Stimulated activated CD8-positive, alpha-beta memory T cell treated with anti-CD3 and anti-CD28 coated beads, Interleukin-4, amount 100 ng/mL, for 1 hour (primary cell): ENCODE data around the gene ATAT1.
A peak's percentile ranks its signal among the peaks of the same experiment; 100 is the strongest.

Source experiments
- DNase-seq, 2 donors: peaks; one replicate each; pipeline ENCODE4 v3.0.0-alpha.2; 2020; ENCODE audit warnings: low read depth in 2 of 2, low spot score in 1 of 2

ATAT1 gene

DNA sequence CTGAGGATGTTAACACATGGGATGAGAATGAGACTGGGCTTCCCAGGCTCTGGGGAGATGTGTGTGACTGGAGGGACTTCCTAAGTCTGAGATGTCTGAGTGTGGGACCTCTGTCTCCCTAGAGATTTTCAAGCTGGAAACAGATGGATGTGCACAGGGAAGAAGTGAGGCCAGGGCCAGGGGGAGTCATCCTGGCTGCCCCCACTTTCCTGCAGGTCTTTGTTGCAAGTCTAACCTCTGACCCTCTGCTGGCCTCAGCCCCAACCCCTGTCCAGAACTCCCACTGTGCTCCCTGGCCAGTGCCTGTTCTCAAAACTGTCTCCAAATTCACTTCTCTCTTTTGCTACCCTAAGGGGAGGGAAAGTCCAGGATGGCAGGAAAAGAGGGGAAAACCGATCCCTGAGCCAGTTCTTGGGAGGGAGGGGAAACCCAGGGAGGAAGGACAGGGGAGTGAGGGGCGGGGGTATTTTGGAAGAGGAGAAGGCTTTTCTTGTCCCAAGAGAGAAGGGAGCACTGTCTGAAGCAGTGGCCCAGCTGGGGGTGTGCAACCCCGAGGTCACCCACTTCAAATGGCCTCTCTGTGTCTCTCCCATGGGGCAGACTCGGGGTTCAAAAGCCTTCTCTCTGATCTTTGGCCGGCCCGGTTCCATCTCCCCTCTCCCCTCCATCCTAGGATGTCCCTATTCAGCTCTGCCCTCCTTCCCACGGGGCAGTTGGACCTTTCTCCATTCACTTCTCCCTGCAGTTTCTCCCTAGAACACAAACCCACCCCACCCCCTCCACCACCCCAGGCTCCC lies 56.7 kb downstream of the ATAT1 start:
- DNase-seq, result no peak

DNA sequence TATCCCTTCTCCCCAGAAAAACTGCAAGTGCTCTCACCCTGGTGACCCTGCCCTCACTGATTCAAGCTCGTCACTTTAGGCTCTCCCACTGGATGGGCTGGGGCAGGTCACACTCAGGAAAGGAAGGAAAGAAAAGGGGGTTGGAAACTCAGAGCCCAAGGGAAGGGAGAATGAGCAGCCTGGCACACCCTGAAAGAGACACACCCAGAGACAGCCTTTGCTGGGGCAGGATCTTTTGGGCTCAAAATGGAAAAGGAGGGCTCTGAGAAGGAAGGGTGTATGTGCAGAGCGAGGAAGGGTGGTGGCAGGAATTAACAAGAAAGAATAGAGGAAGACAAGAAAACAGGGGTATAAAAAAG lies 57.3 kb downstream of the ATAT1 start:
- no peak for DNase-seq

DNA sequence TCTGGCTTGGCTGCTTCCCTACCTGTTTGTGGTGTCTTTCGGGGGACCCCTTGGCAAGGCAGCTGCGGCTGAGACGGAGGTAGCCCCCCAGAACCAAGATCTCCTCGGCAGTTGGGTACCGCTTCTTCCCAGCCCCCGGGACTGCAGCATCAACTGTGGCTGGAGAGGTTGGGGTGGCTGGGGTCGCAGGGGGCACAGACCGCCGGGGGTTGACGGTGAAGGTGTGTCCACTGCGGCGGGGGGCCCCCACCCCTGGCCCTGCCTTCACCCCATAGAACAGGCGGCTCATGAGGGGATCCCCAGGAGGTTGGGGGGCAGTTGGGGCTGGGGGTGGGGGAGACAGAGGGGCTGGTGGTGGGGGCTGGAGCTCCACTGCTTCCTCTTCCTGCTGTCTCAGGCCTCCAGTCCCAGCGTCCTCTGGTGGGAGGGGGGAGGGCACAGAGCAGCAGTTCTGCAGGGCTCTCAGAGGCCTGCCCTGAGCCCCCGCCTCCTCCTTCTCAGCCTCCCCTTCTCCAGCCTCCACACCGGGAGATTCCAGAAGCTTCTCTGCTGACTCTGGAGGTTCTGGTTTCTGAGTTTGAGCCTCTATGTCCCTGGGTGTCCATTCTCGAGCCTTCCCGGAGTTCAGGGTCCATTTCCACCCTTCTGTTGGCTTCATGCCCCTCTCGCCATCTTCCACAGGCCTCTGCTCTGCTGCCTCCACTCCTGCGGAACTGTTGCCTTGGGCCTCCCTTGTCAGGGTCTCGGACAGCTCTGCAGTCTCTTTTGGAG lies 57.9 kb downstream of the ATAT1 start:
- DNase-seq, result peak in 1 of 2 donors; percentile 31

DNA sequence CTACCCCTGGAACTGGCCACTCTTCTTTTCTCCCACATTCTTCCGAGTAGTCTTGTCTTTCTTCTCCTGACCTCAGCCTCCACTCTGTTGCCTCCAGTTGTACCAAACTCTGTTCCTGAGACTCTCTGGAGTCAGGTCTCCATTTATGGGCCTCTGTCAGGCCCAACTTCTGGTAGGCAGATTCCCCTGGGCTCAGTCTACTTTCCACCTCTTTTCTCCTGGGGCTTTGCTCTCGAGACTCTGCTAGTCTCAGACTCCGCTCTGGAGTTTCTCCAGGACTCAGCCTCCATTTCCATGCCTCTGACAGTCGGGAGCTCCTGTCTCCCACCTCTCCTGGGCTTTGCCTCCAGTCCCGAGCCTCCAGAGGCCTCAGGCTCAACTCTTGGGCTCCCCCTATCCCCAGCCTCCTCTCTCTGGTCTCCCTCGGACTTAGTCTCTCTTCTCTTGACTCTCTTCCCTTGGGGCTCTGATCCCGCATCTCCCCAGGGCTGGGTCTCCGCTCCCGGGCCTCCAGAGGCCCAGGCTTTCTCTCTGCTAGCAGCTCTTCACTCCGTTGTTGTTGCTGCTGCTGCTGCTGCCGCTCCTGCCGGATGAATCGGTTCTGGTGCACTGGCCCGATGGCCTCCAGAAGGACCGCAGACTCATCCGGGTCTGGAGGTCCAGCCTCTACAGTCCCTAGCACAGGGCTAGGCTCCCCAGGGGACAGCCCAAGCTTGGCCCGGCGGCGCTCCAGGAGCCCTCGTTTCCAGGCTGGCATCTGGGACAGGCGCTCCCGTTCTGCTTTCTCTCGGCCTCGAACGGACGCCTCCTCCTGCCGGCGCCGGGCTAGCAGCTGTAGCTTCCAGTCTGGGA lies 58.7 kb downstream of the ATAT1 start:
- no peak for DNase-seq

DNA sequence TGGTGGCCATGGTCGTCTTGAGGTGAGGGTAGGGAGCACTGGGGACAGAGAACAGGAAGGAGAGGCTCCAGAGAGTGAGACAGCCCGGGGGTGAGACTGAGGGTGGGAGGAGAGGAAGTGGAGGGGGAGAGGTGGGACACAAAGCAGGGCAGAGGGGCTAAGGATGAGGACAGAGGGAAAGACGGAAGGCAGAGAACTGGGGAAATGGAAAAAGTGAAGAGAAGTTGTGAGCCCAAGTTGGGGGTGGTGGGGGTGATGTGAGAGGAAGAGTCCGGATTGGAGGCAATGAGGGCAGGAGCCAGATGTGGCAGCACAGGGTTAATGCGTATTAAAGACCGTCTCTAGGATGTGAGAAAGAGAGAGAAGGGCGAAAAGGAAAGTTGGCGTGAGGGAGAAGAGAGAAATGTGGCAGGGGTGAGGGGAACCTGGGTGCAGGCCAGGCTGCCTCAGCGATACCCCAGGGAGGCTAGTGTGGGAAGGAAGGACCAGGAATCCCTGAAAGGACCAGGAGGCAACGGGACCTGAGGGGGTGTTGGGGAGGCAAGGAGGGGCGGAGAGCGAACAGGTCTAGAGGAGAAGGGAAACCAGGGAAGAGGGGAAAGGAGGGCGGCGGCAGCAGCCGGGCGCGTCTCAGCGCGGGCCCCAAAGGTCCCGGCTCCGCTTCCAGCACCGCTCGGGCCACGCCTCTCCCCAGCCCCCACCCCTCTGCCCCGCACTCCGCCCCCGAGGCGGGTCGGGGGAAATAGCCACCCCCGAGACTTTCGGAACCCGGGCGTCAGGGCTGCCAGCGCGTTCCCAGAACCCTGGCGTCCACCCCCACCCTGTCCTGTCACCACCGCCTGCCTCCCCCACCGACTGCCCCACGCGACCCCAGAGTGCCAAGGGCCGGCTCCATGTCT lies 59.6 kb downstream of the ATAT1 start, which contains the start of gene PPP1R18:
TSS of gene PPP1R18 (minus strand) at position 637 of the 899 bp plus-strand sequence. CDS start at position 10, 627 bp downstream.
- DNase-seq, result peak in 1 of 2 donors; percentile 70

DNA sequence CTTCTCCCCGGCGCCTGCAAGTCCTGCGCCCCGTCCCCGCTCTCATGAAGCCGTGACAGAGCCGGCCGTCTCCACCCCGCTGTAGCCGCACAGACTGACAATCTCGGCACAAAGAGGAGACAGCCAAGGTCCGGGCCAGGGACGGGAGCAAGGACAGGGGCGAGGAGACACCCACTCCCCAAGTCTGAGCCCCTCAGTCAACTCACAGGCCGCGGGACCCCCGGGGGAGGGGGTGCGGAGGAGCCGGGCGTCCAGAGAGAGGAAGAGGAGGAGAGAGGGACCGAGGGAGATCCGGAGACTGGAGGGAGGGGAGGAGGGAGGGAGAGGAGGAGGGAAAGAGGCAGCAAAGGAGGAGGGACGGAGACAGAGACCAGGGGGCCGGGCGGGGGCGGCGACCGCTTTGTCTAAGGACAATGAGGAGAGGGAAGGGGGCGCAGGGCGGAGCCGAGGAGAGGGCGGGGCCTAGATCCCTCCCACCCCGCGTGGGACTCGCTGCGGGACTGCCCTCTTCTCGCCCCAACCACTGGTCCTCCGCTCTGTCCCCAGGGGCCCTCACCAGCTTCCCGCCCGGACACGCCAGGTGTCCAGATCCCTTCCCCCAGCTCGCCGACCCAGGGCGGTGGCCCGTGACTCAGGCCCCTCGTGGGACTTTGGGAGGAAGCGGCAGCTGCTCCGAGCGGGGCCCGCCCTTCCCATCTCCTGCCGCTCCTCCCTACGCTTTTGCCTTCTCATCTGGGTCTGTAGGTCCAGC lies 60.4 kb downstream of the ATAT1 start:
- peak in 1 of 2 donors; percentile 53 for DNase-seq

DNA sequence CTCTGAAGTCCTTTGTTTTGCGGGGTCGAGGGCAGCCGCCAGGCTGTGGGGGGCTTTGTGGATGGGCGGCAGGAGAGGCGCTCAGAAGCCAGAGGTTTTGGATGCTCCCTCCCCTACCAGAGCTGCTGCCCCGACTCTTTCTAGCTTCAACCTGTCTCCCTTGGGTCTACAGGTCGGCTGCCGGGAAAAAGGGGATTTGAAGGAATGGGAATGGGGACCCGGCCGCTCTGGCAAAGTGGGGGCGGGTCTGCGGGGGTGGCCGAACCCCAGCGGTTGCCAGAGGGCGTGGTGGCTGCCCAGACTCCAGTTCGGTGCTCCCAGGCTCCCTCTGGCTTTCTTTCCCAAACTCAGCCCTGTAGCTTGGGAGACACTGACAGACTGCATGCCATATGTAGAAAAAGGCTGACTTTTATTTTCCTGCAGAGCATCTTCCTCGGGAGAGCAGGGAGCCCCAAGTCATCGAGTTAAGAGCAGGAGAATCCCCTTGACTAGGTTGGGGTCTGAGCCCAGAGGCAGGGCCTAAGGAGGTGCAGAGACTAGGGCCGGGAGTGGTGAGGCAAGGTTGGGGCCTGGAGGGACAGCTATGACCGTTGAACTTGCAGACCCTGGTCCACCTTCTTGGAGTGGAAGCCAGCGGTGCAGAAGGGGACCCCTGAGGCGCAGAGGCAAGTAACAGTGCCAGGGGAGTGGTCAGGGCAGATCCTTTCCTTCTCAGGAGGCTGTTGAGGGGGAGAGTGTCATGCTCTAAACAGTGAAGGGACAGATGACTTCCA lies 61.2 kb downstream of the ATAT1 start:
- DNase-seq, result no peak

DNA sequence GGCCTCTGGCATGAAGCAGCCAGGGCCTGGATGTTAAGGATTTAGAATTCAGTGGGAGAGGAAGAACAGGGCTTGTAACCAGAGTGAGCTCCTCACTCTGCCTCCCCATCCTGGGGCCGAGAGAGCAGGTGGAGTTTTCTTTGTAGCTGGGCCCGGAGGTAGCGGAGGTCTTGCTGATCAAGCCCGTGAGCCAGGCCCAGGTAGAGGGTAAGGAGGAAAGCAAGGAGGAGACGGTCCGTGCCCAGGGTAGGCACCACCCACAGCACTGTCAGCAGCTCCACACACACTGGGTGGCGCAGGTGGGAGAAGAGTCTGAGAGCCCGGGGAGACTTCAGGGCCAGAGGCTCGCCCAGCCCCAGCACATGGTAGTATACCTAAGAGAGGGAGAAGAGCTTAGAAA lies 61.9 kb downstream of the ATAT1 start:
- DNase-seq, result no peak

DNA sequence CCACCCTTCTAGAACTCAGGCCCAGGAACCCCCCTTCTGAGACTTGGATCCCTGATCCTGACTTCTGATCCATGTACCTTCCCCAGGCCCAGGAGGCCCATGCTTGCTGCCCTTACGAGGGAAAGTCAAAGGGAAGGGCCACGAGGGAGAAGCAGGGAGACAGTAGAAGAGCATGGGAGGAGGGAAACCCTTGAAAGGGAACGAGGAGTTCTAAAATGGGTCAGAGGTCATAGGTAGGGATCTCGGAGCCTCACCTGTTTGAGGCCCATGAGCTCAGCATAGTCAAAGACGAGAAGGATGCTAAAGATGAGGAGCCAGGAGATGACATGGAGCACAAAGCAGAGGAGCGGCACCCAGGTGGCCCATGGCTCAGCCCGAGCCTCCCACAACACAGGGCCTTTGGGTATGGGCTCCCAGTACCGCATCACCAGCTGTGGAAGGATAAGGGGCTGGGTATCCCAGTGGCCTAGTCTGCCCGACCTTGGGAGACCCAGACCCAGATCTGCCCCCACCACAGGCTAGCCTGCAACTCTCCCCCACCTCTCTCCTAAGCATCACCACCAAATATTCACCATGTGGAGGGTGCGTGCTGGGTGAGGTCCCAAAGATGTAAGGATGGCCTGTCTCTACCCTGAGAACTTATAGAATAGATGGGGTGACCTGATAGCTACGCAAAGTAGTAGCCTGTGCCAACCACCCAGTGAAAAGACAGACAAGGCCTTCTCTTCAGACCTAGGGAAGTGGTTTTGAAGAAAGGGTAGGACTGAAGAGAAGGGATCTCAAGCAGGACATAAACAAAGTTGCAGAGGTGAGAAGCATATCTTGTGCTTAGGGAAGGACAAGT lies 62.6 kb downstream of the ATAT1 start:
- no peak for DNase-seq

DNA sequence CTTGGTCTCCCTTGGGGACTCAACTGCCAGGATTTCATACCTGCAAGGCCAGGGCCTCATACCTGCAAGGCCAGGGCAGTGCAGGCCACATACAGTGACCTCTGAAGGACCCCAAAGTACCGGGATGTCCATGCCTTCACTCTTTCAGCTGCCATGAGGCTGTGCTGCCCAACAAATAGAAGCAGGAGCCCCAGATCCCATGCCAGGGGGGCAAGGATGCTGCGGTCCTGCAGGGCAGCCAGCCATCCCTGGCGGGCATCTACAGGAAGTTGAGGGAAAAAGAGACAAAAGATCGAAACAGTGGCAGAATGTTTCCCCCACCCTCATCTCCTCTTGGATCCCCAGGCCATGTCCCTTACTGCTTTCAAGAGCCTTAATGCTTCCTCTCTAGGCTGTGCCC lies 63.3 kb downstream of the ATAT1 start:
- no peak for DNase-seq

DNA sequence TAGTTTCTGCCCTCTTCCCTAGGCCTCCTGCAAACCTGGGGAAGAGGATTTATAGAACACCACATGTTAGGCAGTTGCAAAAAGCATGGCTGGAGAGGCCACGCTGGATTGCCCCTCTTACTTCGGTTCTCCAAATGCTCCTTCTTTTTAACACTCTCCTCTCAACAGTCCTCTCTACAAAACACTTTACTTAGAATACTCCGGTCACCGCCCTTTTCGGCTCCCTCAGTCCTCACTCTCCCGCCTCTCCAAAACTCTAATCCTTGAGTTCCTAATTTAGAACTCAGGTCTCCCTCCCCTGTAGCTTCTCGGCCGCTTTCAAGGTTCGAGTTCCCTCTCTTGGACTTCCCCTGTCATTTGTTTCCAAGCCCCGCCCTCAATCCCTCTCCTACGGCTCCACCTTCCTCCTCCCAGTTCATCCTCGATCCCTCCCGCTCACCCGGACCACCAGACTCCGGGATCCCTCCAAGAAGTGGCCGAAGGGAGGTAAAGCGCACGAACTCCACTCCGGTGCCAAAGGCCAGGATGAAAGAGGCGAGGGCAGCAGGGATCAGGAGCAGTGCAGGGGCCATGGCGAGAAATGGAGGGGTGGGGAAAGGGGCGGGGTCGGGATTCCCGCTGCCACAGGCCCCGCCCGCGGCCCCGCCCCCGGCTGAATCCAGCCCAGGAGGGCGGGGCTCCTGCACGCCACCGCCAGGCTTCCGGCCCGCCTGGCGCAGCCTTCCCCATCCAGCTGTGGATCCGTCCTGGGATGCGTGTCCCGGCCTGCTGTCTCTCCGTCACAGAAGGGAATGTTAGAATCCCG lies 63.9 kb downstream of the ATAT1 start, which contains the start of gene NRM:
TSS of gene NRM (minus strand) at position 582 of the 805 bp plus-strand sequence. CDS start at position 572, 10 bp downstream.
- peak in 1 of 2 donors; percentile 48 for DNase-seq

DNA sequence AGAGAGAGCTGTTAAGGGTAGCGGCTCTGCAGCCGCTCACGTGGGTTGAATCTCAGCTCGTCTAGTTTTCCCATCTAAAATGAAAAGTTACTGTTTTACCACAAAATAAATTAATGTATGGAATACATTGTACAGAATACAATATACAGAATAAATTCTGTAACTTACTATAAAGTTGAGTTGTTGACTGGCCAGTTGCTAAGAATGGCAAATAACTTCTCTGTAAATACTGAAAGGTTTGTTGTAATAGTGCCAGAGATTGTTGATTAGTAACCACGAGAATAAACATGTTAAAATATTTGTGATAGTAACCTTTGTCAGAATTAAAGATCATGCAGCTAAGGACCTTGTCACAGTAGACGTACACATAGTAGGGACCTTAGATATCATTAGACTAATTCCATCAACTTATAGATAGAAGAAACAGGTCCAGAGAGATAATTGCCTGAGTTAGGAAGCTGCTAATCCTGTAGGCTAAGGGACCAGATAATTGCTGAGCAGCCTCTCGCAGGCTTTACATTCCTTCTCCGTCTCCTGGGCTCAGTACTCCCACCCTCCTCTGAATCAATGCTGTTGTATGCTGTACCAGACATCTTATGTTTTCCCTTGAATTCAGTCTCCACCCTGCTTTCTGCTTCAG lies 64.7 kb downstream of the ATAT1 start:
- DNase-seq, result no peak
